Glutamatergic neuron (in vitro differentiated cells): Measurements from ENCODE around the gene TDG. TPM values are rescaled to one million over a fixed set of nuclear protein-coding genes. Genes with fewer than 3 reads are reported as not detected.
"Not testable (repeated sequence)": the region's sequence is repeated elsewhere in the genome, so short reads cannot be mapped to it uniquely, and the experiment has no call there.

Source experiments
- DNase-seq: peaks from one replicate; pipeline ENCODE4 v3.0.0; 2022
- H3K27ac Mint-ChIP-seq: one replicate; pipeline ENCODE4 v1.8.0; 2020; ENCODE audit warnings: mild to moderate bottlenecking, mixed read lengths, inconsistent platforms; ENCODE audit not compliant: unreplicated experiment
- H3K27me3 Mint-ChIP-seq: one replicate; pipeline ENCODE4 v1.8.0; 2020; ENCODE audit warnings: mild to moderate bottlenecking, moderate library complexity, mixed read lengths, inconsistent platforms; ENCODE audit not compliant: unreplicated experiment
- H3K36me3 Mint-ChIP-seq: one replicate; pipeline ENCODE4 v1.8.0; 2020; ENCODE audit warnings: mild to moderate bottlenecking, mixed read lengths, inconsistent platforms; ENCODE audit not compliant: unreplicated experiment
- H3K4me1 Mint-ChIP-seq: one replicate; pipeline ENCODE4 v1.8.0; 2020; ENCODE audit warnings: mild to moderate bottlenecking, low read depth, mixed read lengths, inconsistent platforms; ENCODE audit not compliant: unreplicated experiment
- H3K4me3 Mint-ChIP-seq: one replicate; pipeline ENCODE4 v1.8.0; 2020; ENCODE audit warnings: mild to moderate bottlenecking, mixed read lengths, inconsistent platforms; ENCODE audit not compliant: unreplicated experiment
- H3K9me3 Mint-ChIP-seq: one replicate; pipeline ENCODE4 v1.8.0; 2020; ENCODE audit warnings: mild to moderate bottlenecking, moderate library complexity, mixed read lengths, inconsistent platforms; ENCODE audit not compliant: unreplicated experiment
- total RNA-seq: library from RNA; stranded (reverse); fragmentation: NEBNext Ultra II Directional; extraction: Animal tissue kit (Norgen Biotek cat#: 25700); gene quantifications from one replicate; pipeline ENCODE4 v1.2.1, GENCODE V29; 2021; ENCODE audit not compliant: unreplicated experiment
- TF ChIP-seq, protein P1 (sequence below): fragments of 200-600 bp; sonication (generic); IDR thresholded peaks from one replicate; pipeline ENCODE4 v1.5.0; 2021; ENCODE audit not compliant: partially characterized antibody, unreplicated experiment

The TDG gene
- total RNA-seq, 1 donor from 2014 or later = 56.8 TPM

DNA sequence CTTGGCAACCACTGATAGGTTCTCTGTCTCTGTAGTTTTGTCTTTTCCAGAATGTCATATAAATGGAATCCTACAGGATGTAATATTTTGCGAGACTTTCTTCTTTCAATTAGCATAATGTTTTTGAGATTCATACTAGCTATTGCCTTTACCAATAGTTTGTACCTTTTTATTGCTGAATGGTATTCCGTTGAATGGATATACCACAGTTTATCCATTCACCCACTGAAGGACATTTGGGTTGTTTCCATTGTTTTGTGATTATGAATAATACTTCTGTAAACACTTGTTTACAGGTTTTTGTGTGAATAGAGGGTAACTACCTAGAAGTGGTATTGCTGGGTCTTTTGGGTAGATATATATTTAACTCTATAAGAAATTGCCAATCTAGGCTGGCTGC is 58.0 kb downstream of the TDG start:
- Mint-ChIP-seq H3K4me1 (peaks cover 3% of the 10 kb centered on the region), H3K4me3 (no peak overlapping the region), H3K27me3 (peaks cover 2% of the 10 kb centered on the region), H3K9me3 (peaks cover 2% of the 10 kb centered on the region), H3K36me3 (peaks cover 7% of the 10 kb centered on the region), H3K27ac (no peak overlapping the region)
- DNase-seq = no peak
- TF ChIP-seq, protein P1, sequence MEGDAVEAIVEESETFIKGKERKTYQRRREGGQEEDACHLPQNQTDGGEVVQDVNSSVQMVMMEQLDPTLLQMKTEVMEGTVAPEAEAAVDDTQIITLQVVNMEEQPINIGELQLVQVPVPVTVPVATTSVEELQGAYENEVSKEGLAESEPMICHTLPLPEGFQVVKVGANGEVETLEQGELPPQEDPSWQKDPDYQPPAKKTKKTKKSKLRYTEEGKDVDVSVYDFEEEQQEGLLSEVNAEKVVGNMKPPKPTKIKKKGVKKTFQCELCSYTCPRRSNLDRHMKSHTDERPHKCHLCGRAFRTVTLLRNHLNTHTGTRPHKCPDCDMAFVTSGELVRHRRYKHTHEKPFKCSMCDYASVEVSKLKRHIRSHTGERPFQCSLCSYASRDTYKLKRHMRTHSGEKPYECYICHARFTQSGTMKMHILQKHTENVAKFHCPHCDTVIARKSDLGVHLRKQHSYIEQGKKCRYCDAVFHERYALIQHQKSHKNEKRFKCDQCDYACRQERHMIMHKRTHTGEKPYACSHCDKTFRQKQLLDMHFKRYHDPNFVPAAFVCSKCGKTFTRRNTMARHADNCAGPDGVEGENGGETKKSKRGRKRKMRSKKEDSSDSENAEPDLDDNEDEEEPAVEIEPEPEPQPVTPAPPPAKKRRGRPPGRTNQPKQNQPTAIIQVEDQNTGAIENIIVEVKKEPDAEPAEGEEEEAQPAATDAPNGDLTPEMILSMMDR = no peak

DNA sequence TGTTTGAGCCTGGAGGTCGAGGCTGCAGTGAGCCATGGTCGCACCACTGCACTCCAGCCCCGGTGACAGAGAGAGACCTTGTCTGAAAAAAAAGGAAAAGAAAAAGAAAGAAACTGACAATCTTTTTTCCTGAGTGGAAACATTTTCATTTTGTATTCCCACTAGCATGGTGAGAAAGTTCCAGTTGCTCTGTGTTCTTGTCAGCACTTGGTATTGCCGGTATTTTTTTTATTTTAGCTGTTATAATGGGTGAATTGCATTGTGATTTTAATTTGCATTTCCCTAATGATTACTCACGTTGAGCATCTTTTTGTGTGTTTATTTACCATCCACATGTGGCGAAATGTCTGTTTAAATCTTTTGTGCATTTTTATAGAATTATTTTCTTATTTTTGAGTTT is 58.7 kb downstream of the TDG start:
- peaks cover 2% of the 10 kb centered on the region for H3K9me3 Mint-ChIP-seq
- H3K4me3 Mint-ChIP-seq = no peak overlapping the region
- H3K27ac Mint-ChIP-seq = no peak overlapping the region
- H3K36me3 Mint-ChIP-seq = peaks cover 7% of the 10 kb centered on the region
- peaks cover 3% of the 10 kb centered on the region for H3K4me1 Mint-ChIP-seq
- TF ChIP-seq, protein P1 = no peak
- DNase-seq = no peak
- peaks cover 2% of the 10 kb centered on the region for H3K27me3 Mint-ChIP-seq

DNA sequence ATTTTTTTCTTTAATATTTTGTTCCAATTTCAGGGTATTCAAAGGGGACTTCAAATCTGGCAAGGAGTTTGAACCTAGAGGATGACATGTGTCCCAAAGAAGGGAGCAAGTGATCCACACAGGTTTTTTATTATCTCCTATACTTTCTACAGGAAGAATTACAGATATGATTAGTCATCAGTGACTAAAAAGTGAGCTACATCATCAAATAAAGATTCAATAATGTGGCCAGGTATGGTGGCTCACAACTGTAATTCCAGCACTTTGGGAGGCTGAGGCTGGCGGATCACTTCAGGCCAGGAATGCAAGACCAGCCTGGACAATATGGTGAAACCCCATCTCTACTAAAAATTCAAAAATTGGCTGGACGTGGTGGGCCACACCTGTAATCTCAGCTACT is 60.1 kb downstream of the TDG start:
- TF ChIP-seq, protein P1 = no peak
- Mint-ChIP-seq H3K9me3 (peaks cover 2% of the 10 kb centered on the region), H3K27ac (no peak overlapping the region), H3K36me3 (peaks cover under 1% of the 10 kb centered on the region), H3K4me1 (peaks cover 3% of the 10 kb centered on the region), H3K27me3 (peaks cover 3% of the 10 kb centered on the region), H3K4me3 (no peak overlapping the region)
- no peak for DNase-seq

DNA sequence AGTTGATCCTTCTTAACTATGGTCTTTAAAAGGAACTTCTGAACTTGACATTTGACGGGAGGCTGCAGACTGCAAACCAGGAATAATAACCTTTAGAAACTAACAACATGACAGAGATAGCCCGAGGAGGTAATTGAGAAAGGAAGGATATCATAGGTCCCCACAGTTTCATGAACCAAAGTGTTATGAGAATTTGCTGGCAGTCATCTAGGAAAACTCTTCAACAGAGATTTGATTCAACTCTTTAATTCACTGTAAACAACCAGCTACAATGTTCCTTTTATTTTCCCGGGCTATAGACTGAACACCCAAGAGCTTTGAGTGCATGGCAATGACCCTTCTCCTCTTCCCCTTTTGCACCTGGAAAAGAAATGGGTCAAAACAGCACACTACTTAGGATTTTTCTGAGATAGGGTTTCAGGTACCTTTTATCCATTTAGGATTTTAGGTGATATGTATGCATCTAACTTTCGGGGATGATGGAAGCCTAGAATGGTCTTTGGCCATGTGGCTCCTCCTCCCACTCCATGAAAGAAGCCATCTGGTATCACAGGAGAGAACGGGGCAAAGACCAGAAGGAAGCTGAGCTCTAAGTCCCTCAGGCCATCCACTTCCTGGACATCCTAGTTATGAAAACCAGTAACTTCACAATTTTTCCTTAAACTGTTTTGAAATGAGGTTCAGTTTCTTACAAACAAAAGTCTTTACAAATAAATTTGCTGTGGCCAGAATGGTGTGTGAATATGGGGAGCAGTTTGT is 61.3 kb downstream of the TDG start:
- Mint-ChIP-seq H3K4me1 (peaks cover 3% of the 10 kb centered on the region), H3K4me3 (no peak overlapping the region), H3K27me3 (peaks cover 3% of the 10 kb centered on the region), H3K9me3 (peaks cover 2% of the 10 kb centered on the region), H3K27ac (no peak overlapping the region), H3K36me3 (no peaks in the 10 kb centered on the region)
- TF ChIP-seq, protein P1 = no peak
- no peak for DNase-seq

DNA sequence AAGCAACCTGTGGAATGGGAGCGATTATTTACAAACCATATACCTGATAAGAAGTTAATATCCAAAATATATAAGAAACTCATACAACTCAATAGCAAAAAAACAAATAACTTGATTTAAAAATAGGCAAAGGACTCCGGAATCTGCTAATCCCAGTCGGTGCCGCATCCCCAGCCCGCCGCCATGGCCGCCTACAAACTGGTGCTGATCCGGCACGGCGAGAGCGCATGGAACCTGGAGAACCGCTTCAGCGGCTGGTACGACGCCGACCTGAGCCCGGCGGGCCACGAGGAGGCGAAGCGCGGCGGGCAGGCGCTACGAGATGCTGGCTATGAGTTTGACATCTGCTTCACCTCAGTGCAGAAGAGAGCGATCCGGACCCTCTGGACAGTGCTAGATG is 64.9 kb downstream of the TDG start:
- H3K9me3 Mint-ChIP-seq, H3K27me3 Mint-ChIP-seq, H3K36me3 Mint-ChIP-seq, H3K27ac Mint-ChIP-seq, H3K4me3 Mint-ChIP-seq, H3K4me1 Mint-ChIP-seq, DNase-seq: not testable (repeated sequence)

DNA sequence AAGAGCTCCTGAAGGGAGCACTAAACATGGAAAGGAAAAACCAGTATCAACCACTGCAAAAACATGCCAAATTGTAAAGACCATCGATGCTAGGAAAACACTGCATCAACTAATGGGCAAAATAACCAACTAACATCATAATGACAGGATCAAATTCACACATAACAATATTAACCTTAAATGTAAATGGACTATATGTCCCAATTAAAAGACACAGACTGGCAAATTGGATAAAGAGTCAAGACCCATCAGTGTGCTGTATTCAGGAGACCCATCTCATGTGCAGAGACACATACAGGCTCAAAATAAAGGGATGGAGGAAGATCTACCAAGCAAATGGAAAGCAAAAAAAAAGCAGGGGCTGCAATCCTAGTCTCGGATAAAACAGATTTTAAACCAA is 70.5 kb downstream of the TDG start:
- not testable (repeated sequence) for H3K9me3 Mint-ChIP-seq, H3K27me3 Mint-ChIP-seq, H3K4me3 Mint-ChIP-seq, H3K27ac Mint-ChIP-seq, DNase-seq, H3K36me3 Mint-ChIP-seq, H3K4me1 Mint-ChIP-seq
